Right cardiac atrium (tissue), 5 donors: ENCODE results near the gene COPRS. TPM values are rescaled to one million over a fixed set of nuclear protein-coding genes. Genes with fewer than 3 reads are reported as not detected.

Experiments used
- ATAC-seq, 2 donors: fragments of 200-7000 bp; cut with Tn5 transposase; one replicate each; pipeline versions ENCODE4 v1.8.0 to v1.9.1; 2020; ENCODE audit warnings: moderate library complexity in 2 of 2, mild to moderate bottlenecking in 1 of 2
- DNase-seq, 3 donors: peaks; one replicate each; pipeline ENCODE4 v3.0.0-alpha.2; 2020
- H3K27ac ChIP-seq: one replicate; pipeline ENCODE4 v1.5.1; 2013; ENCODE audit warnings: mild to moderate bottlenecking, low read length, control low read depth, moderate library complexity
- H3K27me3 ChIP-seq: one replicate; pipeline ENCODE4 v1.6.1; 2013; ENCODE audit not compliant: control insufficient read depth, insufficient read depth
- H3K4me1 ChIP-seq: one replicate; pipeline ENCODE4 v1.6.1; 2013; ENCODE audit warnings: low read length; ENCODE audit not compliant: control insufficient read depth, insufficient read depth
- H3K4me3 ChIP-seq: one replicate; pipeline ENCODE4 v1.5.1; 2013; ENCODE audit warnings: low read length, control low read depth
- H3K9me3 ChIP-seq: one replicate; pipeline ENCODE4 v1.6.1; 2013; ENCODE audit warnings: low read length; ENCODE audit not compliant: control insufficient read depth
- WGBS: extraction: QIAGEN DNeasy Blood & Tissue Kit; methylation state at CpG from one replicate; pipeline ENCODE4 v1.1.7; 2013; 5-methylcytosine and 5-hydroxymethylcytosine counted together
- intact Hi-C, 4 donors: fragments of 100-400 bp; cut with DNase I; formaldehyde crosslinking; loops; one replicate each; pipeline versions ENCODE4 v1.11.0 to v1.14.0; 2022 to 2023
- polyA plus RNA-seq: library from polyadenylated mRNA; stranded (reverse); fragments of 200-250 nt; gene quantifications from one replicate; pipeline ENCODE4 v1.2.3, GENCODE V29; 2013
- total RNA-seq, 4 donors: library from RNA; stranded (reverse); fragmentation: NEBNext Ultra II Directional; extraction: Animal tissue kit (Norgen Biotek cat#: 25700); gene quantifications; one replicate each; pipeline ENCODE4 v1.2.1, GENCODE V29; 2021
- donor health status: healthy with polysubstance abuse.
- donor health status: DM: no; HTN: yes; CAD: no.
- donor health status: DM: no; HTN: no; CAD: no.
- donor health status: DM: no; HTN: yes; CAD: no; lungs with severe emphysema.
- donor health status: DM: yes; HTN: yes; CAD: no.

COPRS gene
- total and polyA plus RNA-seq, 5 donors = 42.9 to 57.9 (median 47.0) TPM

- H3K27me3 ChIP-seq = no peaks in the 10 kb centered on the region
- intact Hi-C loops = no loop called here
- no peak for ATAC-seq
- H3K27ac ChIP-seq = no peak overlapping the region
- no peak overlapping the region for H3K4me3 ChIP-seq
- DNase-seq = no peak
- 90% methylated on average over 9 of the region's 9 CpGs for WGBS
- H3K9me3 ChIP-seq = no peaks in the 10 kb centered on the region
- H3K4me1 ChIP-seq = no peaks in the 10 kb centered on the region
Observed at GRCh38 chr17:31877911-31878702, 19.1 kb upstream of the COPRS start.

- ATAC-seq (no peak), DNase-seq (no peak)
- Histone ChIP-seq H3K9me3 (no peaks in the 10 kb centered on the region), H3K4me3 (no peak overlapping the region), H3K4me1 (no peaks in the 10 kb centered on the region), H3K27ac (no peak overlapping the region), H3K27me3 (no peaks in the 10 kb centered on the region)
- WGBS = 91% methylated on average over 6 of the region's 6 CpGs
- intact Hi-C loops = no loop called here
Observed at GRCh38 chr17:31877341-31877740, 18.3 kb upstream of the COPRS start.

GRCh38 chr17:31875081-31875480 lies 16.0 kb upstream of the COPRS start:
- 93% methylated on average over 2 of the region's 2 CpGs for WGBS
- Histone ChIP-seq H3K4me1 (no peaks in the 10 kb centered on the region), H3K27ac (no peak overlapping the region), H3K4me3 (no peak overlapping the region), H3K27me3 (no peaks in the 10 kb centered on the region), H3K9me3 (no peaks in the 10 kb centered on the region)
- DNase-seq = no peak
- intact Hi-C loops = no loop called here
- no peak for ATAC-seq

- no peak for ATAC-seq
- no peaks in the 10 kb centered on the region for H3K9me3 ChIP-seq
Observed at GRCh38 chr17:31869797-31870568, 10.9 kb upstream of the COPRS start.

GRCh38 chr17:31869031-31869430 lies 10.0 kb upstream of the COPRS start:
- Histone ChIP-seq H3K27me3 (no peaks in the 10 kb centered on the region), H3K27ac (no peak overlapping the region), H3K4me3 (no peak overlapping the region), H3K9me3 (no peaks in the 10 kb centered on the region), H3K4me1 (no peaks in the 10 kb centered on the region)
- DNase-seq (no peak), ATAC-seq (no peak)
- 96% methylated on average over 2 of the region's 2 CpGs for WGBS
- intact Hi-C loops = no loop called here

More at GRCh38 chr17:31869797-31870568, 10.9 kb upstream of the COPRS start:
- no peak overlapping the region for H3K4me3 ChIP-seq
- intact Hi-C loops = no loop called here
- no peaks in the 10 kb centered on the region for H3K4me1 ChIP-seq
- H3K27me3 ChIP-seq = no peaks in the 10 kb centered on the region
- H3K27ac ChIP-seq = no peak overlapping the region
- 93% methylated on average over 5 of the region's 5 CpGs for WGBS
- no peak for DNase-seq

GRCh38 chr17:31859487-31860008 lies 504 bp upstream of the COPRS start:
- Histone ChIP-seq H3K9me3 (no peaks in the 10 kb centered on the region), H3K27ac (no peak overlapping the region), H3K4me1 (peaks cover 6% of the 10 kb centered on the region), H3K27me3 (no peaks in the 10 kb centered on the region), H3K4me3 (peak overlapping the region; percentile 90)
- ATAC-seq (no peak), DNase-seq (no peak)
- intact Hi-C loops = loop anchor here in 1 of 4 donors (2.0 kb wide), 1 partner anchor 41 kb away; the partner anchor contains the start of gene UTP6
- 19% methylated on average over 16 of the region's 16 CpGs for WGBS

- peaks cover 6% of the 10 kb centered on the region for H3K4me1 ChIP-seq
- 29% methylated on average over 13 of the region's 13 CpGs for WGBS
- peak overlapping the region; percentile 90 for H3K4me3 ChIP-seq
- no peaks in the 10 kb centered on the region for H3K9me3 ChIP-seq
- H3K27ac ChIP-seq = peak overlapping the region; percentile 11
- intact Hi-C loops = loop anchor here in 1 of 4 donors (2.0 kb wide), 1 partner anchor 43 kb away; the partner anchor contains the start of gene UTP6
- no peaks in the 10 kb centered on the region for H3K27me3 ChIP-seq
- peak; percentile 3 to 20 for ATAC-seq
- DNase-seq = no peak
Observed at GRCh38 chr17:31857920-31858641, 963 bp downstream of the COPRS start.

- peaks cover 6% of the 10 kb centered on the region for H3K4me1 ChIP-seq
- DNase-seq = no peak
- H3K27ac ChIP-seq = no peak overlapping the region
- intact Hi-C loops = no loop called here
- no peaks in the 10 kb centered on the region for H3K9me3 ChIP-seq
- 95% methylated on average over 4 of the region's 4 CpGs for WGBS
- no peaks in the 10 kb centered on the region for H3K27me3 ChIP-seq
- ATAC-seq = no peak
- no peak overlapping the region for H3K4me3 ChIP-seq
Observed at GRCh38 chr17:31856750-31857149, 2.3 kb downstream of the COPRS start.

GRCh38 chr17:31854672-31855071 lies 4.4 kb downstream of the COPRS start:
- Histone ChIP-seq H3K9me3 (no peaks in the 10 kb centered on the region), H3K4me1 (peaks cover 6% of the 10 kb centered on the region), H3K27ac (no peak overlapping the region), H3K4me3 (no peak overlapping the region), H3K27me3 (no peaks in the 10 kb centered on the region)
- intact Hi-C loops = no loop called here
- ATAC-seq = no peak
- no peak for DNase-seq
- 90% methylated on average over 2 of the region's 2 CpGs for WGBS

GRCh38 chr17:31853911-31854470 lies 5.1 kb downstream of the COPRS start:
- Histone ChIP-seq H3K4me1 (peaks cover 6% of the 10 kb centered on the region), H3K9me3 (no peaks in the 10 kb centered on the region), H3K4me3 (no peak overlapping the region), H3K27ac (no peak overlapping the region), H3K27me3 (no peaks in the 10 kb centered on the region)
- ATAC-seq = peak in 1 of 2 donors; percentile 46
- intact Hi-C loops = no loop called here
- DNase-seq = no peak
- WGBS = 84% methylated on average over 7 of the region's 7 CpGs
